Activated T-helper 1 cell treated with anti-CD3 and anti-CD28 coated beads, Interleukin-12 subunit alpha, Interleukin-12 subunit beta, Interleukin-2, Interleukin-4 antibody, amounts not matched to agents 30 ng/mL and 10 ng/mL and 1 ng/mL, durations not matched to agents 14 hours and 24 hours and 36 hours (primary cell): ENCODE data around the gene ADAMTS9. TPM values are rescaled to one million over a fixed set of nuclear protein-coding genes. Genes with fewer than 3 reads are reported as not detected.

Experiments
- DNase-seq: peaks from one replicate; pipeline ENCODE4 v3.0.0; 2021; ENCODE audit warnings: low spot score
- H3K27ac Mint-ChIP-seq: one replicate; pipeline ENCODE4 v1.8.0; 2021; ENCODE audit warnings: mild to moderate bottlenecking, mixed read lengths
- H3K27me3 Mint-ChIP-seq: one replicate; pipeline ENCODE4 v1.8.0; 2022; ENCODE audit warnings: mild to moderate bottlenecking, moderate library complexity, mixed read lengths; ENCODE audit not compliant: insufficient read depth
- H3K36me3 Mint-ChIP-seq: one replicate; pipeline ENCODE4 v1.8.0; 2021; ENCODE audit warnings: low read depth, mixed read lengths
- H3K4me1 Mint-ChIP-seq: one replicate; pipeline ENCODE4 v1.8.0; 2021; ENCODE audit warnings: low read depth, mixed read lengths
- H3K4me3 Mint-ChIP-seq: one replicate; pipeline ENCODE4 v1.8.0; 2021; ENCODE audit warnings: mild to moderate bottlenecking, moderate library complexity, mixed read lengths
- H3K9me3 Mint-ChIP-seq: one replicate; pipeline ENCODE4 v1.8.0; 2021; ENCODE audit warnings: mixed read lengths
- intact Hi-C: fragments of 100-400 bp; cut with micrococcal nuclease; formaldehyde crosslinking; loops from one replicate; pipeline ENCODE4 v1.15.1; 2024
- total RNA-seq: library from RNA; stranded (reverse); gene quantifications from 2 replicates; pipeline ENCODE4 v1.2.3, GENCODE V29; 2022

ADAMTS9 gene
- total RNA-seq, 1 donor from 2014 or later: not detected

DNA sequence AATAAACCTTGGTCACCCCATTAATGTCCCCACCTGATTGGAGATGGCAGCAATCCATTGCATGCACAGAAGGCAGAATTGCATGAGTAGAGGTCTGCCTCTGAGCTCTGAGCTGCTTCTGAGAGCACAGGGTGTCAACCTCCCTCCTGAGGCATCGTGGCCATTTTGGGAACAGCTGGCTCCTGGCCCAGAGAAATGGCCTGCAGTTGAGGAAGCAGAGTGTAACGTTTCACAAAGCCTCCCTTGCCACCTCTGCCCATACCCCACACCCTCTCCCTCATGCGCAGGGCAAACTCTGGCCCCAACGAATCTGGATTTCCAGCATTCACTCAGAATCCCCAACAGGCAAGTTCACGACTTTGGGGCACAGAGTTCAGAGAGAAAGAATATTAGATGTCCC lies 198.9 kb downstream of the ADAMTS9 start:
- H3K36me3 Mint-ChIP-seq: peaks cover 1% of the 10 kb centered on the region
- H3K4me3 Mint-ChIP-seq: no peak overlapping the region
- DNase-seq: no peak
- H3K27me3 Mint-ChIP-seq: peaks cover 42% of the 10 kb centered on the region
- no peaks in the 10 kb centered on the region for H3K9me3 Mint-ChIP-seq
- intact Hi-C loops: no loop called here
- H3K4me1 Mint-ChIP-seq: no peaks in the 10 kb centered on the region
- H3K27ac Mint-ChIP-seq: no peak overlapping the region

DNA sequence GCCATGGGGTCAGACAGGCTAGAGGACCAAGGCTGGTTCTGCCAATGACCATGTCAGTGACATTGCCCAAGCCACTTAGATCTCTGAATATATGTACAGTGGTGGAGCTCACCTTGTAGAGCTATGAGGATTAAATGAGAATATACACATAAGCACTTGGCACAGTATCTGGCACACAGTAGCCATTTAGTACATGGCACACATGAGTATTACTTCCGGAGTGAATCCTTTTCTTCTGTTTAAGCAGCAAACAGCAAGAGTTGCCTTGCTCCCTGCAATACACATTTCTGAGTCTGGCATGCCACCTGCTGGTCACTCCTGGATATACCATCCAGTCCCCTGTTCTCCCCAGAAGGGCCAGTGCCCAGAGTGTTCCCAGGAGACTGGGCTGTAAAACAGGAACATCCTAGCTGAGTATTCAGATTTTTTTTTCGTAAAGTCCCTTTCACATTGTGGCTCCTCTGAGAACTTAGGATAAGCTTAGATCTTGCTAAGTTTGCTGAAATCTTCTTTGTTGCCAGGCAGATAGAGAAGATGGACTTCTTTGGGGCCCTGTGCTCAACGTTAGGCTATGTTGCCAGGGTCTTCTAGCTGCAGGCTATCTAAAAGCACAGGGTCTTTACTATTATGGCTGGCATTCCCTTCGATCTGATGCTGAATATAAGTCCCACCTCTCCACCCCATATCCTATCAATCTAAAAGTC lies 203.4 kb downstream of the ADAMTS9 start:
- H3K4me1 Mint-ChIP-seq: no peaks in the 10 kb centered on the region
- H3K9me3 Mint-ChIP-seq: no peaks in the 10 kb centered on the region
- DNase-seq: peak; percentile 52
- peaks cover 1% of the 10 kb centered on the region for H3K36me3 Mint-ChIP-seq
- intact Hi-C loops: loop anchor here (1.0 to 5.0 kb wide), 5 partner anchors 85 to 622 kb away; partner anchors contain the start of genes ATXN7 and THOC7
- H3K27ac Mint-ChIP-seq: no peak overlapping the region
- peaks cover 13% of the 10 kb centered on the region for H3K27me3 Mint-ChIP-seq
- H3K4me3 Mint-ChIP-seq: no peak overlapping the region

DNA sequence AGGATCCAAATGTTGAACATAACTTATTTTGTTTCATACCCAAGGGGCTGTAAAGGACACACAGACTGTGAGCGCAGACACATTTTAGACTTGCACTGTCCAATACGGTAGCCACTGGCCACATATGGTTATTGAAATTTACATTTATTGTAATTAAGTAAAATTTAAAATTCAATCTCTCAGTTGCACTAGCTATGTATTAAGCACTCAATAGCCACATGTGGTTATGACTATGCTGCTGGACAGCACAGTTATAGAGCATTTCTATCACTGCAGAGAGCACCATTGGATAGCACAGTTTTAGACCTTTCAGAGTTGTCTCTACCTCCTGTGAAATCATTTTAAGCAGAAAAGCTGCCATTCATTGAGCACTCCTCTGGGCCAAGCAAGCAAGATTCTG lies 204.3 kb downstream of the ADAMTS9 start:
- Mint-ChIP-seq H3K4me3 (no peak overlapping the region), H3K9me3 (no peaks in the 10 kb centered on the region), H3K27ac (no peak overlapping the region), H3K27me3 (peaks cover 8% of the 10 kb centered on the region), H3K4me1 (no peaks in the 10 kb centered on the region), H3K36me3 (peaks cover 1% of the 10 kb centered on the region)
- DNase-seq: no peak
- intact Hi-C loops: loop anchor here (5.0 kb wide), 3 partner anchors 436 to 621 kb away; partner anchors contain the start of genes ATXN7 and THOC7

DNA sequence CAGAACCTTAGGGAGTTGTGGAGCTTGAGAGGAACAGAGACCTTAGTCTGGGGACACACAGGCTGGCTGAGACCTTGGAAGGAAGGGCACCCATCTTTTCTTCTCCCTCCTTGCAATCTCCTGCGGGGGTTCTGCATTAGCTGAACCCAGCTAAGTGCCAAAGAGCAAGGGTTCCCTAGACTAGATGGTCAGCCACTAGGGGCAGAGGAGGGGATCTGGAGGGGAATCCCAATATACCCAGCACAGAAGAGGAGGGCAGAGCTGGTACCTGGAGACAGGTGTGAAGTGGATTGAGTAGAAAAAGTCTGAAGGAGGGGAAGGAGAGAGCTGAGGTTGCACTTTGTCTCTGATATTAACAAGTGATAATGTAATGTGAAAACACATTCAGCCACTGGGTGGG lies 212.8 kb downstream of the ADAMTS9 start:
- no peaks in the 10 kb centered on the region for H3K36me3 Mint-ChIP-seq

DNA sequence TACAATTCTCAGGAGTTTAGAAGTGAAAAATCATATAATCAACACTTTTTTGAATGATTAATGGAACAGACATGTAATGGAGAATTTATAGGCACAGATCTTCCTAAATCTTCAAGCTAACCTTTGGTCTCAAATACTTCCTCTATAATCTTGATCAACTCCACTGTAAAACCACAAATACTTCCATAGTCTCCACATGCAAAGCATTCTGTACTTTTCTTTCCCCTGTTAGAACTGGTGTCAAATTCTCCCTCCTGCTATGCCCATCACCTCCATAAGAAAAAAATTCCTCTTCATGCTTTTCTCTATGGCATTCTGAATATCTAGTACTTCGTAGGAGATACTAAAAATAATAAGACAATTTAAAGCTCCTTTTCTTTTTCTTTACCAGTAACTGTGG lies 214.3 kb downstream of the ADAMTS9 start:
- Mint-ChIP-seq H3K9me3 (no peaks in the 10 kb centered on the region), H3K36me3 (no peaks in the 10 kb centered on the region), H3K4me1 (no peaks in the 10 kb centered on the region), H3K27me3 (peaks cover 6% of the 10 kb centered on the region), H3K27ac (no peak overlapping the region), H3K4me3 (no peak overlapping the region)
- intact Hi-C loops: no loop called here
- no peak for DNase-seq

More for the DNA sequence above, 212.8 kb downstream of the ADAMTS9 start:
- Mint-ChIP-seq H3K4me1 (no peaks in the 10 kb centered on the region), H3K4me3 (no peak overlapping the region), H3K9me3 (no peaks in the 10 kb centered on the region), H3K27me3 (peaks cover 4% of the 10 kb centered on the region), H3K27ac (no peak overlapping the region)
- DNase-seq: no peak
- intact Hi-C loops: no loop called here

DNA sequence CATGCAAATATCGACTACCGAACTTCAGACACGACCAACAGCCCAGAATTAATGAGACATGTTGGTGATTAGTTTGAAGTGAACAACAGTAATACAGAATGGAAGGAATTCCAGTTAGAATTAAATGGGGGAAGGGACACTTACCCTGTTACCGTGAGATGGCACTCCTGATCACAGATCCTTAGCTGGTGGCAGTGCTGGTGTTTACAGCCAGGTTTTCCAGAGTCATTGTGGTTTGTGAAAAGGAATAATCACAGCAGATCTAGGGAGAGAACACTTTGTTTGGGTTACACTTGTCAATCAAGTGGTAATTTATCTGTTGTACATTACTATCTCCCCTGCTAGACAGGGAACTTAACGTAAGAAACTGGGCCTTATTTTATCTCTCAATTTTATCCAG lies 217.4 kb downstream of the ADAMTS9 start:
- H3K9me3 Mint-ChIP-seq: no peaks in the 10 kb centered on the region
- H3K4me1 Mint-ChIP-seq: no peaks in the 10 kb centered on the region
- H3K27me3 Mint-ChIP-seq: peaks cover 2% of the 10 kb centered on the region
- H3K27ac Mint-ChIP-seq: no peak overlapping the region
- DNase-seq: no peak
- intact Hi-C loops: no loop called here
- no peaks in the 10 kb centered on the region for H3K36me3 Mint-ChIP-seq
- H3K4me3 Mint-ChIP-seq: no peak overlapping the region

DNA sequence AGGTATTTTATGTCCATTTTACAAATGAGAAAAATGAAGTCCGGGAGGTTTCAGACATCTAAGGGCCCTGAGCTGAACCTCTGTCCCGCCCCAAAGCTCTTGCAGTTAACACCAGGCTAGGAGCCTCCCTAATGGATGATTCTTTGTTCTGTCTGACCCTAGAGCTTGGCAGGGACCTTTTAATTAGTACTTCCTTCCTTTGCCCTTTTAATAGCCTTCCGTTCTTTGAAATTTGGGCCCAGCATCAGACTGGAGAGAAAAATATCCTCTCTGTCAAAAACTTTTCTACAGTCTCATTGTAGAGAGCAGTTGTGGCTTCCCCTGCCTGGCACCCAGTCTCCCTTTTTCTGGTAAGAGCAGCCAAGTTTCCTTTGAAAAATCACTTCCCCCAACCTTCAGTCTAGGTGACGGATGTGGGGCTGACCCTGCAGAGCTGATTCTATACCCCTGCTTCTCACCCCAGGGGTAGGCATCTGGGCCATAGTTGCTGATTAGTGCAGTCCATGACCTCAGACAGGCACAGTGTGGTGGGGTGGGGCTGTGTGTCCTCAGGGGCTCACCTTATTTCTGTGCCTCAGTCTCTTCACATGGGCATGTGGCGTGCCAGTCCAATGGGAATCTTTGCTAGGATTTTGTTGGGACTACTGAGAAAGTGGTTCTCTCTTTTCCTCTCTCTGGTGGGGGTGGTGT lies 220.4 kb downstream of the ADAMTS9 start:
- Mint-ChIP-seq H3K4me1 (peaks cover 2% of the 10 kb centered on the region), H3K27ac (no peak overlapping the region), H3K4me3 (no peak overlapping the region), H3K9me3 (no peaks in the 10 kb centered on the region), H3K36me3 (no peaks in the 10 kb centered on the region), H3K27me3 (peaks cover 2% of the 10 kb centered on the region)
- DNase-seq: no peak
- intact Hi-C loops: no loop called here
